Epithelial cell of prostate (primary cell): ENCODE measurements around the gene NLE1.
"Not testable (repeated sequence)": the region's sequence is repeated elsewhere in the genome, so short reads cannot be mapped to it uniquely, and the experiment has no call there.

ENCODE experiments used
- DNase-seq: peaks from one replicate; pipeline ENCODE4 v3.0.0-alpha.2; 2011; ENCODE audit warnings: low read depth, low spot score
- H3K27ac ChIP-seq: fragments of 450-650 bp; 2 replicates; pipeline ENCODE4 v1.5.1; 2017; ENCODE audit warnings: mild to moderate bottlenecking

Gene NLE1

DNA sequence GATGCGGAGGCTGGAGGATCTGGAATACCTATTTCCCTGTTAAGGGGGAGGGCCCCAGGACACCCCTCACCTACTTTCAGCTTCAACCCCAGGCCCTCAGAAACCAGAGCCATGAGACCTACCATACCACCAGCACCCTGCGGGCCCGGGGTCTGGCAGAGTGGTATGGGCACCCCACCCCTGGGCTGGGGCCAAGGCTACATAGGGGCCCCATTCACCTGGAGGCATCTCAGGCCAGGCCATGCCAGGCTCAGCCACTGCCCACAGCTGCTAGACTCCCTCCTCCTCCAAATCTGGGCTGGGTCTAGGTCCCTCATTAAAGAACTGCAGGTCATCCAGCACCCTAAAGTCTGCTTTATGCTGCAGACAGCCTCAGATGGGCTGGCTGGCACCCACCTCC is 11.7 kb downstream of the NLE1 start:
- no peak for DNase-seq

DNA sequence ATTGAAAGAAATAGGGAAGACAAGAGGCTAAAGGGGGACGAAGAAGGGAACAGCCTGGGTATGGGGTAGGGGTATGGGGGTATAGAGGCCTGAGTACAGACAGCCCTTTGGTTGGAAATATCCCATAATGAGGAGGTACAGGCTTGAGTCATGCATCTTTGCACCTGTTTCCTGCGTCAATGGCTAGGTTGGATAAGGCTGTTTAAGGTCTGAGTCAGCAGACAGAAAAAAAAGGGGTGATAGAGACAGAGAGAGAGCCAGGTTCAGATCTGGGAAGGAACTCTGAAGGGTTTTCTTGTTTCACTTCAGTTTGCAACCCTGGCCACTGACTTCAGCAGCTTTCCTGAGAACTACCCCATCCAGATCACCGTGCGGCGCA is 12.1 kb downstream of the NLE1 start:
- H3K27ac ChIP-seq, result no peak overlapping the region
- no peak for DNase-seq

More for the DNA sequence above, 11.7 kb downstream of the NLE1 start:
- no peak overlapping the region for H3K27ac ChIP-seq

DNA sequence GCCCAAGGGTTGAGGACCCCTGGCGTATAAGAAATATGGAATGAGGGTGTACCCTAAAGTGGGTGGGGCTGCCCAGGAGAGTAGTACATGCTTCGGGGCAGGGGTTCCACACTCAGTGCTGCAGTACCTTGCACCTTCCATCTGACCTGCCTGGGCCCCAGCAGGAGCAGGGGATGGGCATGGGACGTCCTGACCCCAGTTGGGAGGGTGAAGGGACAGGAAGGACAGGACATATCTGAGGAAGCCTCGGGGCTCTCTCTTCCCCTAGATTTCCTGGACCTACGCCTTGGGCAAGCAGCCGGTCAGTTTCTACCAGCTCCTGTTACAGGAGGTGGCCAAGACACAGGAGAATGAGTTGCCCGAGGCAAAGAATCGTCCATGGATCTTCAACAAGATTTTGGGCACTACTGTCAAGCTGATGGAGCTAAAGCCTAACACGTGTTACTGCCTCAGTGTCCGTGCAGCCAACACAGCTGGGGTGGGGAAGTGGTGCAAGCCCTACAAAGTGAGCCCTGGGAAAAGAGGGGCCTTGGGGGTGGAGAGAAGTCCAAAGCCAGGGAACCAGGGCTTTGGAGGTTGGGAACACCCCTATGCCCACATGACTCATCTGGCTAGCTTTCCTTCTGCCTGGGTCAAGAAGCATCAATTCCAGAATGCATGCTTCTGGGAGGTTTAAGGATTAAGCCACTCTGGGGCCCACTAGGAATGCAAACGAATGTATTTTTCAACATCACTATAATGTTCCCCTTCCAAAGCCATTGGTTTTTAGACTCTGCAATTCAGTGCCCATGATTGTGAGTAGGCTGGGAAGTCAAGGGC is 12.7 kb downstream of the NLE1 start:
- H3K27ac ChIP-seq, result no peak overlapping the region
- no peak for DNase-seq

DNA sequence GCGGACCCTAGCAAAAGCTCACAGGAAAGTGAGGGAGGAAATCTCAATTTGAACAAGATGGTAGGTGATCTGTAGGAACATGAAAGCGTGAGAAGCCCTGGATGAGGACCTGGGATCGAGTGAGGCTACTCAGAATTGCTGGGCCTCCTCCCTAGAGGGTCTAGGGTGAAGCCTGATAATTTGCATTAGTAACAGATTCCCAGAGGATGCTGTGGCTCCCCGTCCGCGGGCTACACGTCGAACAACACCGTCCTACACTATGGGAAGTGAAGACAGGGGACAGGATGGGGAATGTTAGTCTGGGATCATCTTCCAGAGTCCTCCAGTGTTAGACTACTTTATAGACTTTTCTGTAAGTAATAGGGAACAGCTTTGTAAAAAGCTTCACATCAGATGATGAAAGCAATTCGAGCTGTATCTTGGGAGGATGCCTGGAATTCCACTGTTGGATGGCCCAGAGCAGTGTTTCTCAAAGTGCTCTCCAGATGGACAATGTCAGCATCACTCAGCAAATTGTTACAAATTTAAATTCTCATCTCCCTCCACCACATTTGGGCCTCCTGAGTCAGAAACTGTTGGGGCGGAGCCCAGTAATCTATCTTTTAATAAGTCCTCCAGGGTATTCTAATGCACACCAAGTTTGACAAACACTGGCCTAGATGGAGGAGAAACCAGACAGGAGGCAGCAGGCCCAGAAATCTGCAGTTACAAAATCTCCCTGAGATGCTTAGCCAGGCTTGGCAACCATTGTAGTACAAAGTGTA is 14.2 kb downstream of the NLE1 start:
- DNase-seq, result no peak
- no peak overlapping the region for H3K27ac ChIP-seq

DNA sequence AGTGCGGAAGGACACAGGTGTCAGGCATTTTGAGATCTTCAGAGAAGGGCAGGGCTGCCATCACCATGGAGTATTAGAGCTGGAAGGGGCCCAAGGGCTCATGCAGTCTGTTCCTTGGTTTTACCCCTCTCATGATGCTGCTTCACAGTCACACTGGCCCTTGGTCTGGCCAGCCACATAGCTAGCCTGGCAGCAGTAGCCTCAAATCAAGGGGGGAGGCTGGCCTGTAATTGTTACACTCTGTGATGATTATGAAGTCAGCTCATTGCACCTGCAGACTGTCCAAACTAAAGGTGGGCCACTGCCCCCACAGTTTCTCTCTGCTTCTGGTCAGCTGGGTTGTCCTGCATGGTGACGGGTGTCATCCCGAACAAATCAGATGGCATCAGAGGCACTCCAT is 20.8 kb downstream of the NLE1 start, which contains the start of gene FNDC8:
FNDC8 (plus strand) TSS at position 301 of the 400 bp plus-strand sequence; CDS start at position 380, 79 bp downstream.
- DNase-seq, result no peak
- no peak within 1 kb of the TSS for H3K27ac ChIP-seq

DNA sequence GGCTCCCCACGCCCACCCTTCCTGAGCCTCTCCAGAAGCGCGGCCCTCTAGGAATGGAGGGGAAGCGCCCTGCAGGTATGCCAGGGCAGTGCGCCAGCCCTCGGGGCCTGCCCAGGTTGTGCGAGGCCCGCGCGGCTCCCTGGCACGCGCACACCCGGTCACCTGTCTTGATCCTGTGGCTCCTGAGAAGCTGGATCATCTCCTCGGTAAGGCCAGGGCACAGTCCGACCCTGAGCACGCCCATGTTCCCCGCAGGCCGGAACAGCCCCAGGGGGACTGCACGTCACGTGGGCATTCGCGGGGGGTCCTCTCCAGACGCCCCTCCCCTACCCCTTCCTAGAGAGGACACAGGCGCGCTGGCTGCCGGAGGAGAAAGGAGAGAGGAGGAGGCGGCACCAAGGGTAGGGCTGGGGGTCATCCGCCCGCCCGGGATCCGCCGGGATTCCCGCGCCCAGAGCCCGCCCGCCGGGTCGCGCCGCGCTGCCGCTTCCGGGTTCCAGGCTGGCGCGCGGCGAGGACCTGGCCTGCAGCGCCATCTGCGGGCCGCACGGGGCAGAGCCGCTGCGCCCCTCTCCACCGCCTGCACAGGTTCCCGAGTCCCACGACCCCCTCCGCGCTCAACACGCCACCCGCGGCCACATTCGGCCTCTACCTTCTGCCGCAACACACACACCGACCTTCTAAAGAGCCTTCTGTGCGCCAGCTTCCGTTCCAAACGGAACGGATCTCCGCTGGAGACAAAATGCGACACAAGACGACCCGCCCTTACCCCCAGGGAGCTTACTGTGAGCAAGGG is 22.5 kb downstream of the NLE1 start, which contains the start of gene RAD51D:
RAD51D (minus strand) TSS at position 491 of the 796 bp plus-strand sequence; CDS start at position 244, 247 bp downstream.
- DNase-seq, result no peak
- H3K27ac ChIP-seq, result peak within 1 kb of the TSS; percentile 29

DNA sequence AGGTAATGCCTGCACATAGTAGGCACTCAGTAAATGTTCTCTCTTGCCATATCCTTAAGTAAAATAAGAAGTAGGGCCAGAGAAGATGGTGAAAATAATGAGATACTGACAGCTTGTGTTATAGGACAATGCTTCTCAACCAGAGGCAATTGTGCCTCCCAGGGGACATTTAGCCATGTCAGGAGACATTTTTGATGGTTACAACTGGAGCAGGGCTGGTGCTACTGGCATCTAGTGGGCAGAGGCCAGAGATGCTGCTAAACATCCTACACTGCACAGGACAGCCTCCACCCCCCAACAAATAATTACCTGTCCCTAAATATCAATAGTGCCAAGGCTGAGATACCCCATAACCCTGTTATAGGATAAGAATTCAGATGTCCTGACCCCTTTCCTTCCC is 24.1 kb downstream of the NLE1 start:
- DNase-seq, result no peak
- H3K27ac ChIP-seq, result no peak overlapping the region

DNA sequence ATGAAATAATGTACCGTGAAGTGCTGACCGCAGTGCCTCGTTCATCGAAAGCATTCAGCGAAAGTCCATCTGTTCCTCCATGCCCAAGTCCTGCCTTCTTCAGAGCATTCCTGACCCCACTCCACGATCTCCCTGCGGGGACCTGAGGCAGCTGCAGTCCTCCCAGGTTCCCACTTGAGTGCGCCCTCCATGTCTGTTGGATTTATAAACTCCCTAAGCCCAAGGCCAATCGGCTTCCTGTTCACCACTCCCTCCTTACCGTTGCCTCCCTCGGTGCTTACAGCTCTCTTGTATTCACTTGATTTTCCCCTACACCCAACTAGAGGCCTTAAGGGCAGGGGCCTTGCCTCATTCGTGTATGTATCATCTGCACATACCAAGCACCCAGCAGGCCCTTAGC is 25.3 kb downstream of the NLE1 start:
- DNase-seq, result no peak
- no peak overlapping the region for H3K27ac ChIP-seq

DNA sequence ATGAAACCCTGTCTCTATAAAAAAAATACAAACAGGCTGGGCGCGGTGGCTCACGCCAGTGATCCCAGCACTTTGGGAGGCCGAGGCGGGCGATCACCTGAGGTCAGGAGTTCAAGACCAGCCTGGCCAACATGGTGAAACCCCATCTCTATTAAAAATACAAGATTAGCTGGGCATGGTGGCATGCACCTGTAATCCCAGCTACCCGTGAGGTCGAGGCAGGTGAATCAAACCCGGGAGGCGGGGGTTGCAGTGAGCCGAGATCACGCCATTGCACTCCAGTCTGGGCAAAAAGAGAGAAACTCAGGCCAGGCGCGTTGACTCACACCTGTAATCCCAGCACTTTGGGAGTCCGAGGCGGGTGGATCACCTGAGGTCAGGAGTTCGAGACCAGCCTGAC is 31.3 kb downstream of the NLE1 start:
- DNase-seq, H3K27ac ChIP-seq: not testable (repeated sequence)

DNA sequence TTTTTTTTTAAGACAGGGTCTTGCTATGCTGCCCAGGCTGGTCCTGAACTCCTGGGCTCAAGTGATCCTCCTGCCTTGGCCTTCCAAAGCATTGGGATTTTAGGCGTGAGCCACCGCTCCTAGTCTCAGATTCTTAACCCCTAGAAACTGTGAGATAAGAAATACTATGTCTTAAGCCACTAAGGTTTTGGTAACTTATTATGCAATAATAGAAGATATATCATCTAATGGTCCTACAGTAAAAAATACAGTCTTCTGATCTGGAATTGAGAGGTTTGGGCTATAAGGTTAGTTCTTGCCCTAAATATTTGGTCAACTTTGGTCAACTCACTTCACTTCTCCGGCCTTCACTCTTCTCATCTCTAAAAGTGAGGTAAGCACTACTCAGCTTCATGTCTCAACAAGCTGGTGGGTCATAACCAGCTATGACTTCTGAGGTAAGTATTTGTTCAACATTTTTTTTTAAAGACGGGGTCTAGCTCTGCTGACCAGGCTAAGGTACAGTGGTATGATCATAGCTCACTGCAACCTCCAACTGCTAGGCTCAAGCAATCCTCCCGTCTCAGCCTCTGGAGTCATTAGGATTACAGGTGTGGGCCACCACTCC is 37.2 kb downstream of the NLE1 start:
- H3K27ac ChIP-seq, result no peak overlapping the region
- DNase-seq, result no peak

DNA sequence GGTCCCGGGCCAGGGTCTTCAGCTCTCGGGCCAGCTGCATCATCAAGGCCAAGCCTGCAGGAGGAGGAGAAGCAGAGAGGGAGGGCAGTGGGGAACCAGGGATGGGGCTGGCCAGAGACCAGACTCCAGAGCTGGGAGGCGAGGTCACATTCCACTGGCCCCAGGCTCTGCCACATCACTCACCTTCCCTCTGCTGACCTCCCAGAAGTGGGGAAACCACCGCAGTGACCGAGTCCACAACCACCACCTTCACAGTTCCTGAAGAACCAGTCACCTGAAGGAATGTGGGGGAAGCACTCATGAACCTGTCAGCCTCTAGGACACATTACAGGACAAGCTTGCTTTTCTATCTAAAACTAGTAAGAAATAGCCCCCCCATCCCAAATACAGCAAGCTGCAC is 38.8 kb downstream of the NLE1 start:
- DNase-seq, result no peak
- H3K27ac ChIP-seq, result no peak overlapping the region

DNA sequence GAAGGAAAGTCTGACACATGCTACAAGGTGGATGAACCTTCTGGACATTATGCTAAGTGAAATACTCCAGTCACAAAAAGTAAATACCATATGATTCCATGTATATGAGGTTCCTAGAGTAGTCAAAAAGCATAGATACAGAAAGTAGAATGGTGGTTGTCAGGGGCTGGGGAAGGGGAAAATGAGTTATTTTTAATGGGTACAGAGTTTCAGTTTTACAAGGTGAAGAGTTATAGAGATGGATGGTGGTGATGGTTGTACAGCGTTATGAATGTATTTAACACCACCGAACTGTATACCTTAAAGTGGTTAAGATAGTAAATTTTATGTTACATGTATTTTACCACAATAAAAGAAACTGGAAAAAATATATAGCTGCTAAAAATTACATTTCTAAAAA is 40.4 kb downstream of the NLE1 start:
- no peak for DNase-seq
- no peak overlapping the region for H3K27ac ChIP-seq

DNA sequence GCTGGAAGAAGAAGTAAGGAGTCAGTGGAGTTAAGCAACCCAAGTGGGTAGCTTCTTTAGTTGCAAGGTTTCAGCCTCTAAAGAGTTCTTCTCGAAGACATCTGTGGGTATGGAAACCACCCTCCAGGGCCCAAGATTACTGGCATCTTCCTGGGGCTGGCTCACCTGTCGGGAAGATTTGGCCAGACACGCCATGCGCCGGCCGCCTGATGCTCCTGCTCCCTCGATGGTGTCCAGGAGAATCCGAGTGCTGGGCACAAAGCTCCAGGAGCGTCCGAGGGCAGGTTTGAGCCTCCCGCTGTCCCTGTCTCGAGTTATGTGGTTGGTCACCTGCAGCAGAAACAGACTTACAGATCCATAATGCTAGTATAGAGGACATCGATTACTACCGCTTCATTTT is 41.1 kb downstream of the NLE1 start:
- H3K27ac ChIP-seq, result no peak overlapping the region
- no peak for DNase-seq

DNA sequence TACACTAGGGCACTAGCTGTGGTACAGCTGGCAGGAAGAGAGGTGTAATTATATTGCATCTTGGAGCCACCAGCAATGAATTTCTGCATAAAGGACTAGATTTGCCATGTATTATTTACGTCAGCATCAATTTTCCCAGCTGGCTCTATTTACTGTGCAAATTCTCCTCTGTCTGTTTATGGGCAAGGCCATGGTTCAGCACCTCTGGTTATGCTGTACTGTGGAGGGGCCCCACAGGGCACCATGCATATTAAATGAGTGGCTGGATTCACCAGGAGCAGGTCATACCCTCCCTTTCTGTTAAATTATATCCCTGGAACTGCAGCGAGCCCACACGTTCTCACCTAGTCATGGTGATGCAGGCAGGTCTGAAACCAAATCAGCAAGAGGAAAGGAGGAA is 42.2 kb downstream of the NLE1 start:
- DNase-seq, result no peak
- no peak overlapping the region for H3K27ac ChIP-seq

DNA sequence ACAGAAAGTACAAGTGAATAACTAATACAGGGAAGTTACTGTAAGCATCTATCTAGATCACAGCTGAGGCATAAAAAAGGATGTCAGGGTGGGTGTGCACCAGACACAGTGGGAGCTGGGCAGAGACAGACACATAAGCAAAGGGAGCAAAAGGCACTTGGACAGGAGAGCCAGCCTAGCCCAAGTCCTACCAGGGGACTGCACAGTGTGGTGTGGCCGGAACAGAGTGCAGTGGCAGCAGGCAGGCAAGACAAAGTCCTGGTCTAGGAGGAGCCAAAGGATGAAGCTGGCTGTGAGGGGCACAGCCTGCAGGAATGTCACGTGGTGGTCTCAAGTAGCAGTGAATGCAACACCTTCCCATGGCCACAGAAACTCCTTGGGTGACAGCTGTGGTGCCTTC is 44.3 kb downstream of the NLE1 start:
- no peak overlapping the region for H3K27ac ChIP-seq
- DNase-seq, result no peak

DNA sequence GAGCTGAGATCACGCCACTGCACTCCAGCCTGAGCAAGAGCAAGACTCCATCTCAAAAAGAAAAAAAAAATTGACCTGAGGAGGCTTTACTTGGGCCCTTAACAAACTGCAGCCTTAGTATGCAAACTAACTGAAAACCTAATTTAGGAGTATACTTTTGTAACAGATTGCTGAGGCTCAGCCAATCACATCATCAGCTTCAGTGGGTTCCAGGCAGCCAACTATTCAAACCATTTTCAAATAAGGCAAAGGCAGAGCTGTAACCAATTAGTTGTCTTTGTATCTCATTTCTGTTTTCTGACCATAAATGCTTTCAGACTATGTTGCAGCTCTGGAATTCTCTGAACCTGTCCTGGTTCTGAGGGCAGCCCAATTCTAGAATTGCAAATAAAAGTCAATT is 46.4 kb downstream of the NLE1 start:
- no peak for DNase-seq
- peak overlapping the region; percentile 60 for H3K27ac ChIP-seq

DNA sequence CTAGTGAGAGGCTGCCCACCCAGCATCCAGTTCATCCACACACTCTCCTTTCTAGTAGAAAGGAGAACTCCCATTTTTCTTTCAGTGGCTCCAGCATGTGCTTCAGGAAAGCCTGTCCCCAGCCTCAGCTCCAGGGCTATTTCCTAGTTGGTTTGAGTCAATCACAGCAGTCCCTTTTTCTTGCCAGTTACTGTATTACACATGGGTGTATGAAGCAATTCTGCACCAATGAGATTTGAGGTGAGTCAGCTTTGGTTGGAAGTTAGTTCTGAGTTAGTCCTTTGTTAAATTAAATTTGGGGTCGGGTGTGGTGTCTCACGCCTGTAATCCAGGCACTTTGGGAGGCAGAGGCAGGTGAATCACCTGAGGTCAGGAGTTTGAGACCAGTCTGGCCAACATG is 47.2 kb downstream of the NLE1 start:
- DNase-seq, result peak; percentile 76
- peak overlapping the region; percentile 60 for H3K27ac ChIP-seq

DNA sequence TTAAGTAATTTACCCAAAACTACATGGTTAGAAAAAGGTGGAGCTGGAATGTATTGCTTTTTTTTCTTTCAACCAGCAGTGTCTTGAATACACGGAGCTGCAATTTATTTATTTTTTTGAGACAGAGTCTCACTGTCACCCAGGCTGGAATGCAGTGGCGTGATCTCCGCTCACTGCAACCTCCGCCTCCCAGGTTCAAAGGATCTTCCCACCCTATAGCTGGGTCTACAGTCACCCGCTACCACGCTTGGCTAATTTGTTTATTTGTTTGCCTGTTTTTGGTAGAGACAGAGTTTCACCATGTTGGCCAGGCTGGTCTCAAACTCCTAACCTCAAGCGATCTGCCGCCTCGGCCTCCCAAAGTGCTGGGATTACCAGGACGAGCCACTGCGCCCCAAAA is 51.4 kb downstream of the NLE1 start:
- not testable (repeated sequence) for DNase-seq, H3K27ac ChIP-seq

DNA sequence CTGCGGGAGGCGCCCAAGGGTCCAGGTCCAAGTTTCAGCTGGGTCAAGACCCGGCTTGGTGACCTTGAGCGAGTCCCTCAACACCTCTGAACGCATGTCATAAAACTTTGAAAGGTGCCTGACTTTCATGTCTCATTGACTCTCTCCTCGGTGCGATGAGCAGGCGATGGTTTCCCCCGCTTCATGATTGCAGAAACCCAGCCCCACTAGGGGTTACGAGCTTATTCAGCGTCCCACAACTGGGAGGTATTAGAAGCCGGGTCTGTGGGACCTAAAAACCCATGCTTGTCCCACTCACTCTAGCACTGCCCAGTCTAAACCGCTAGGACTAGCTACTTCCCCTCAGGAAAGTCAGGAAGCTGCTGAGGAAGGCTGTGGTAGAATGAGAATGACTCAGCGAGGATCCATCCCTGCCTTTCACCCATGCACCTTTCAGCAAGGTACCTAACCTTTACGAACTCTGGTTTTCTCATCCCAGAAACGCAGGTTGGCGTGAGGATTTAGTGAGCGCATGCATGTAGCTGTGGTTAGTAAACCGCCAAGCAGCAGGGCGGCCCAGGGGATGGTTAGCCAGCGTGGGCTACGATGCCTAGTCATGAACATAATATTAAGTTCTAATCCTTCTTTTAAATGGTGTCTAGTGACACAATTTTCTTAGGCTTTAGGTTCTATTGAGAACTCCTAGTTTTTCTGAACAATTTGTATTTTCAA is 52.4 kb downstream of the NLE1 start:
- DNase-seq, result no peak
- H3K27ac ChIP-seq, result peak overlapping the region; percentile 90
